ENCODE results near the gene U2AF1L4.

- no peak for TF ChIP-seq CTCF (IDR thresholded peaks at IDR 0.05; ENCODE audit: poor library complexity, severe bottlenecking)
- TF ChIP-seq POLR2AphosphoS5 (IDR thresholded peaks at IDR 0.05): no peak
- TF ChIP-seq MXI1 (conservative IDR thresholded peaks at IDR 0.05; ENCODE audit: poor library complexity, severe bottlenecking): no peak
- TF ChIP-seq TAF1 (IDR thresholded peaks at IDR 0.05; ENCODE audit: low read depth): no peak
- TF ChIP-seq EP300 (conservative IDR thresholded peaks at IDR 0.05; ENCODE audit: poor library complexity, severe bottlenecking): no peak
- no peak for TF ChIP-seq REST (IDR thresholded peaks at IDR 0.05; ENCODE audit: borderline replicate concordance)
- no peak for TF ChIP-seq RAD21 (conservative IDR thresholded peaks at IDR 0.05)
- no peak for TF ChIP-seq EZH2 (IDR thresholded peaks at IDR 0.05; ENCODE audit: borderline replicate concordance, insufficient read depth, low read length, poor library complexity, severe bottlenecking)
Observed at GRCh38 chr19:35720163-35720524, 25.1 kb downstream of the U2AF1L4 start.
